ENCODE measurements around the gene LRRN1.

DNA sequence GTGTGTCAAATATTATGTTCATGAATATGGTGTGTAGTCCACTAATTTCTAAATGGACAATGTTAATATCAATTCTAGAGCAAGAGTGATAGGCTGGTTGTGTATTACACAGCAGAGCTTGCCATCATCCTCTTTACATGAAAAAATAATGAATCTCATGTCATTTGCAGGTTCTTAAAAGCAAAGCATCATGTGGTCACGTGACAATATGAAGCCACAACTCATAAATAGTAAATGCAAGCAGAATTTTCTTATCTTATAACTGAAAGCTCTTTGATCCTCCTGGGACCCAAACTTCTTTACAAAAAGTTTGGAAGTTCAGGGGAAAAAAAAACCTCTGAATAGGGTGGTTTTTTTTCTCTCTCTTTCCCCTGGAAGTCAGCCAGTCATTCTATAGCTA is 26.9 kb upstream of the LRRN1 start:
- TF ChIP-seq, protein P1, sequence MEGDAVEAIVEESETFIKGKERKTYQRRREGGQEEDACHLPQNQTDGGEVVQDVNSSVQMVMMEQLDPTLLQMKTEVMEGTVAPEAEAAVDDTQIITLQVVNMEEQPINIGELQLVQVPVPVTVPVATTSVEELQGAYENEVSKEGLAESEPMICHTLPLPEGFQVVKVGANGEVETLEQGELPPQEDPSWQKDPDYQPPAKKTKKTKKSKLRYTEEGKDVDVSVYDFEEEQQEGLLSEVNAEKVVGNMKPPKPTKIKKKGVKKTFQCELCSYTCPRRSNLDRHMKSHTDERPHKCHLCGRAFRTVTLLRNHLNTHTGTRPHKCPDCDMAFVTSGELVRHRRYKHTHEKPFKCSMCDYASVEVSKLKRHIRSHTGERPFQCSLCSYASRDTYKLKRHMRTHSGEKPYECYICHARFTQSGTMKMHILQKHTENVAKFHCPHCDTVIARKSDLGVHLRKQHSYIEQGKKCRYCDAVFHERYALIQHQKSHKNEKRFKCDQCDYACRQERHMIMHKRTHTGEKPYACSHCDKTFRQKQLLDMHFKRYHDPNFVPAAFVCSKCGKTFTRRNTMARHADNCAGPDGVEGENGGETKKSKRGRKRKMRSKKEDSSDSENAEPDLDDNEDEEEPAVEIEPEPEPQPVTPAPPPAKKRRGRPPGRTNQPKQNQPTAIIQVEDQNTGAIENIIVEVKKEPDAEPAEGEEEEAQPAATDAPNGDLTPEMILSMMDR (IDR thresholded peaks at IDR 0.05) = no peak
- no peak for TF ChIP-seq POLR2A (IDR thresholded peaks at IDR 0.05)

Data from heart left ventricle (tissue), 13 donors.